ENCODE data around the gene AGMO.

DNA sequence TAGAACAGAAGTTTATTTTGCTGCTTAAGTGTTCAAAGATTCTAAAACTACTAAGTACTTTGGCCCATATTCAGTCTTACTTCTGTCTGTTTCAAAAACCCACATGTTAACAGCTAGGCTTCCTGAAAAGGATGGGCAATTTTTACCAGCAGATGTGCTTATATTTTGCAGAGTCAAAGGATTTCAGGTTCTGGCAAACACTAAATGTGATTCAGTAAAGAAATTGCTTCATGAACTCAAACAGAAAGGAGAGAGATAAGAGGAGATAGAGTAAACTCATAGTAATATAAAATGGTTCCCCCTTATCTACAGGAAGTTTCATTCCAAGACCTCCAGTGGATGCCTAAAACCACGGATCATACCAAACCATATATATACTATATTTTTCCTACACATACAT is 248.5 kb downstream of the AGMO start:
- TF ChIP-seq, protein P1, sequence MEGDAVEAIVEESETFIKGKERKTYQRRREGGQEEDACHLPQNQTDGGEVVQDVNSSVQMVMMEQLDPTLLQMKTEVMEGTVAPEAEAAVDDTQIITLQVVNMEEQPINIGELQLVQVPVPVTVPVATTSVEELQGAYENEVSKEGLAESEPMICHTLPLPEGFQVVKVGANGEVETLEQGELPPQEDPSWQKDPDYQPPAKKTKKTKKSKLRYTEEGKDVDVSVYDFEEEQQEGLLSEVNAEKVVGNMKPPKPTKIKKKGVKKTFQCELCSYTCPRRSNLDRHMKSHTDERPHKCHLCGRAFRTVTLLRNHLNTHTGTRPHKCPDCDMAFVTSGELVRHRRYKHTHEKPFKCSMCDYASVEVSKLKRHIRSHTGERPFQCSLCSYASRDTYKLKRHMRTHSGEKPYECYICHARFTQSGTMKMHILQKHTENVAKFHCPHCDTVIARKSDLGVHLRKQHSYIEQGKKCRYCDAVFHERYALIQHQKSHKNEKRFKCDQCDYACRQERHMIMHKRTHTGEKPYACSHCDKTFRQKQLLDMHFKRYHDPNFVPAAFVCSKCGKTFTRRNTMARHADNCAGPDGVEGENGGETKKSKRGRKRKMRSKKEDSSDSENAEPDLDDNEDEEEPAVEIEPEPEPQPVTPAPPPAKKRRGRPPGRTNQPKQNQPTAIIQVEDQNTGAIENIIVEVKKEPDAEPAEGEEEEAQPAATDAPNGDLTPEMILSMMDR (IDR thresholded peaks at IDR 0.05; ENCODE audit: low read depth, low read length) = no peak
- no peak for TF ChIP-seq POLR2A (IDR thresholded peaks at IDR 0.05; ENCODE audit: extremely low read depth, insufficient read length)
- TF ChIP-seq, protein P2, sequence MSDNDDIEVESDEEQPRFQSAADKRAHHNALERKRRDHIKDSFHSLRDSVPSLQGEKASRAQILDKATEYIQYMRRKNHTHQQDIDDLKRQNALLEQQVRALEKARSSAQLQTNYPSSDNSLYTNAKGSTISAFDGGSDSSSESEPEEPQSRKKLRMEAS (IDR thresholded peaks at IDR 0.05; ENCODE audit: low read depth, low read length) = no peak
